GM19043 (cell line): ENCODE results near the gene VIPR2.
"Not testable (repeated sequence)": the region's sequence is repeated elsewhere in the genome, so short reads cannot be mapped to it uniquely, and the experiment has no call there.

Source experiments
- ATAC-seq: cut with Tn5 transposase; IDR thresholded peaks from one replicate; pipeline ENCODE4 v1.9.1; 2021; ENCODE audit warnings: low read depth; ENCODE audit not compliant: unreplicated experiment

Gene VIPR2

GRCh38 chr7:159015454-159016410 lies 128.9 kb downstream of the VIPR2 start:
- ATAC-seq = no peak

GRCh38 chr7:159015081-159015453 lies 129.6 kb downstream of the VIPR2 start:
- ATAC-seq = no peak

GRCh38 chr7:159014297-159015062 lies 130.2 kb downstream of the VIPR2 start:
- no peak for ATAC-seq

- no peak for ATAC-seq
Observed at GRCh38 chr7:159013825-159014289, 130.8 kb downstream of the VIPR2 start.

- no peak for ATAC-seq
Observed at GRCh38 chr7:159013181-159013690, 131.4 kb downstream of the VIPR2 start.

GRCh38 chr7:159012353-159013069 lies 132.2 kb downstream of the VIPR2 start:
- ATAC-seq = no peak

- no peak for ATAC-seq
Observed at GRCh38 chr7:159011722-159012022, 133.0 kb downstream of the VIPR2 start.

GRCh38 chr7:159010937-159011721 lies 133.5 kb downstream of the VIPR2 start:
- no peak for ATAC-seq

GRCh38 chr7:159010411-159010810 lies 134.3 kb downstream of the VIPR2 start:
- ATAC-seq = no peak

- no peak for ATAC-seq
Observed at GRCh38 chr7:159009951-159010350, 134.7 kb downstream of the VIPR2 start.

GRCh38 chr7:159008417-159008816 lies 136.2 kb downstream of the VIPR2 start:
- no peak for ATAC-seq

GRCh38 chr7:159007996-159008389 lies 136.7 kb downstream of the VIPR2 start:
- no peak for ATAC-seq

- no peak for ATAC-seq
Observed at GRCh38 chr7:159007364-159007995, 137.2 kb downstream of the VIPR2 start.

GRCh38 chr7:159006610-159007130 lies 138.0 kb downstream of the VIPR2 start:
- ATAC-seq = no peak

- not testable (repeated sequence) for ATAC-seq
Observed at GRCh38 chr7:159006022-159006609, 138.6 kb downstream of the VIPR2 start.

GRCh38 chr7:159005618-159006017 lies 139.0 kb downstream of the VIPR2 start:
- ATAC-seq = no peak

GRCh38 chr7:159004411-159004810 lies 140.3 kb downstream of the VIPR2 start:
- ATAC-seq = no peak

GRCh38 chr7:159001811-159002210 lies 142.9 kb downstream of the VIPR2 start:
- ATAC-seq = no peak

- no peak for ATAC-seq
Observed at GRCh38 chr7:159000859-159001435, 143.7 kb downstream of the VIPR2 start.
